Measurements from ENCODE around the gene FCER1G. TPM values are rescaled to one million over a fixed set of nuclear protein-coding genes. Genes with fewer than 3 reads are reported as not detected.

Gene FCER1G
- total RNA-seq, 2 donors from 2014 or later = 27.0 to 42.0 TPM

GRCh38 chr1:161214369-161214768 is 726 bp upstream of the FCER1G start:
- H3K36me3 ChIP-seq (replicated peaks in 1 of 2; ENCODE audit: insufficient read depth in 1 of 2, low read depth in 2 of 2) = peaks cover 8 to 42% of the 10 kb centered on the region in 2 donors
- H3K27ac ChIP-seq = peak overlapping the region in 1 of 4 donors; percentile 78
- intact Hi-C loops (cut with DNase I) = no loop called here
- DNase-seq = peak in 1 of 4 donors; percentile 33
- H3K4me3 ChIP-seq = no peak overlapping the region
- 82 to 92% methylated on average over 9 of the region's 9 CpGs for WGBS, 2 donors
- no peak for TF ChIP-seq POLR2A (IDR thresholded peaks at IDR 0.05)
- TF ChIP-seq CTCF (IDR thresholded peaks at IDR 0.05) = no peak
- no peaks in the 10 kb centered on the region for H3K4me1 ChIP-seq
- ATAC-seq = no peak
- H3K9me3 ChIP-seq = no peaks in the 10 kb centered on the region
- no peaks in the 10 kb centered on the region for H3K27me3 ChIP-seq

- WGBS, 2 donors = 34 to 49% methylated on average over 7 of the region's 7 CpGs
- TF ChIP-seq POLR2A (IDR thresholded peaks at IDR 0.05) (peak in 1 of 3 donors; percentile 66), CTCF (IDR thresholded peaks at IDR 0.05) (no peak)
- intact Hi-C loops (cut with DNase I) = no loop called here
- H3K4me3 ChIP-seq = no peak overlapping the region
- peaks cover 8 to 21% of the 10 kb centered on the region in 2 donors for H3K36me3 ChIP-seq (replicated peaks in 1 of 2; ENCODE audit: insufficient read depth in 1 of 2, low read depth in 2 of 2)
- H3K27me3 ChIP-seq = no peaks in the 10 kb centered on the region
- DNase-seq = peak in 1 of 4 donors; percentile 60
- ATAC-seq = peak; percentile 49
- H3K27ac ChIP-seq = peak overlapping the region in 2 of 4 donors; percentile 54 to 78
- no peaks in the 10 kb centered on the region for H3K9me3 ChIP-seq
- H3K4me1 ChIP-seq = no peaks in the 10 kb centered on the region
These were observed 2.0 kb downstream of the FCER1G start for GRCh38 chr1:161216945-161217712.

- no peak for TF ChIP-seq POLR2A (IDR thresholded peaks at IDR 0.05)
- WGBS, 2 donors = 47 to 56% methylated on average over 5 to 6 of the region's 6 CpGs
- Histone ChIP-seq H3K27me3 (no peaks in the 10 kb centered on the region), H3K9me3 (no peaks in the 10 kb centered on the region), H3K4me1 (no peaks in the 10 kb centered on the region), H3K36me3 (replicated peaks in 1 of 2; ENCODE audit: insufficient read depth in 1 of 2, low read depth in 2 of 2) (peaks cover 3 to 18% of the 10 kb centered on the region in 2 donors), H3K4me3 (no peak overlapping the region), H3K27ac (peak overlapping the region in 1 of 4 donors; percentile 78)
- no peak for DNase-seq
- intact Hi-C loops (cut with DNase I) = no loop called here
- ATAC-seq = no peak
These were observed 2.7 kb downstream of the FCER1G start for GRCh38 chr1:161217831-161218230.

GRCh38 chr1:161218301-161219077 is 3.4 kb downstream of the FCER1G start:
- intact Hi-C loops (cut with DNase I) = no loop called here
- Histone ChIP-seq H3K4me3 (no peak overlapping the region), H3K36me3 (replicated peaks in 1 of 2; ENCODE audit: insufficient read depth in 1 of 2, low read depth in 2 of 2) (peaks cover 0 to 12% of the 10 kb centered on the region in 2 donors), H3K27ac (no peak overlapping the region), H3K4me1 (no peaks in the 10 kb centered on the region), H3K9me3 (no peaks in the 10 kb centered on the region), H3K27me3 (no peaks in the 10 kb centered on the region)
- WGBS, 2 donors = 55 to 66% methylated on average over 7 to 8 of the region's 8 CpGs
- DNase-seq (no peak), ATAC-seq (no peak)
- TF ChIP-seq POLR2A (IDR thresholded peaks at IDR 0.05) (no peak), CTCF (IDR thresholded peaks at IDR 0.05) (no peak)

Data from body of pancreas (tissue), 4 donors.